Activated CD4-positive, alpha-beta T cell treated with anti-CD3 and anti-CD28 coated beads, Interleukin-2, Interleukin-4, amounts not matched to agents 100 ng/mL and 50 ng/mL, durations not matched to agents 16 hours and 8 hours (primary cell): ENCODE data around the gene EHD4.

Source experiments
- DNase-seq: peaks from one replicate; pipeline ENCODE4 v3.0.0-alpha.2; 2020; ENCODE audit warnings: low spot score

EHD4 gene

GRCh38 chr15:41919201-41919820, 53.0 kb downstream of the EHD4 start:
- no peak for DNase-seq

GRCh38 chr15:41918506-41919126, 53.7 kb downstream of the EHD4 start:
- DNase-seq = no peak

GRCh38 chr15:41917767-41918430, 54.5 kb downstream of the EHD4 start:
- DNase-seq = no peak

GRCh38 chr15:41915255-41915994, 56.9 kb downstream of the EHD4 start:
- no peak for DNase-seq

GRCh38 chr15:41914411-41914810, 57.9 kb downstream of the EHD4 start:
- DNase-seq = no peak

GRCh38 chr15:41913256-41913655, 59.1 kb downstream of the EHD4 start:
- DNase-seq = no peak

GRCh38 chr15:41911691-41912345, 60.5 kb downstream of the EHD4 start:
- DNase-seq = no peak

- no peak for DNase-seq
These were observed 63.5 kb downstream of the EHD4 start for GRCh38 chr15:41908736-41909461.

GRCh38 chr15:41907141-41907540, 65.2 kb downstream of the EHD4 start:
- no peak for DNase-seq

- no peak for DNase-seq
These were observed 65.7 kb downstream of the EHD4 start for GRCh38 chr15:41906608-41907007.

GRCh38 chr15:41905036-41905793, 67.1 kb downstream of the EHD4 start:
- no peak for DNase-seq

- DNase-seq = peak; percentile 63
These were observed 67.8 kb downstream of the EHD4 start for GRCh38 chr15:41904541-41905005.

- DNase-seq = no peak
These were observed 68.6 kb downstream of the EHD4 start for GRCh38 chr15:41903782-41904181.

- DNase-seq = no peak
These were observed 70.9 kb downstream of the EHD4 start for GRCh38 chr15:41901431-41901830.

GRCh38 chr15:41900526-41901380, 71.6 kb downstream of the EHD4 start:
- DNase-seq = no peak

GRCh38 chr15:41899854-41900442, 72.4 kb downstream of the EHD4 start:
- no peak for DNase-seq

GRCh38 chr15:41897363-41897799, 75.0 kb downstream of the EHD4 start:
- DNase-seq = no peak

GRCh38 chr15:41896566-41896965, 75.8 kb downstream of the EHD4 start:
- DNase-seq = no peak

GRCh38 chr15:41895957-41896356, 76.4 kb downstream of the EHD4 start:
- DNase-seq = no peak
